ENCODE results near the gene PJA2.

DNA sequence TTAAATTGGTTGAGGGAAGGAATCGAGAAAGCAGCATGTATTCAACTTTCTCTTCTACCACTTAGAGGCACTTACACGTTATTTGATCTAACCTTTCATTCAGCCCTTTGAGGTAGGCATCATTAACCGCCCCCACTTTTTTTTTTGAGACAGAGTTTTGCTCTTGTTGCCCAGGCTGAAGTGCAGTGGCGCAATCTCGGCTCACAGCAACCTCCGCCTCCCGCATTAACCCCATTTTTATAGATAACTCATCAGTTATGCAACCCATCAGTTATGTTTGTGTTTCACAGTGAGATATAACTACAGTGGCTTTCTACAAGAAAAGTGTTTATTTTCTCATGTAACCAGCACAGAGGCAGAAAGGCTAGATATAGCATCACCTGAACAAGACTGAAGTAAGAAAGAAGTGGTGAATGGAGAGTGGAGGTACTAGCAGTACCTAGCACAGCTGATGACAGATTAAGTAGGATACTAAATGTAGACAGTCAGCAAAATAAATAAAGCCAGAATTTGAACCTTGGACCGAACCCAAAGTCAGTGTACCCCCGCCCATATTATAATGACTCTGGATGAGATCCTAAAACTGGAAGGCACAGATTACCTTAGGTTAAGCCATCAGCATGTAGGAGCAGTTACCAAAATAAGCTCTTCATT lies 91.2 kb downstream of the PJA2 start:
- TF ChIP-seq, protein P1, sequence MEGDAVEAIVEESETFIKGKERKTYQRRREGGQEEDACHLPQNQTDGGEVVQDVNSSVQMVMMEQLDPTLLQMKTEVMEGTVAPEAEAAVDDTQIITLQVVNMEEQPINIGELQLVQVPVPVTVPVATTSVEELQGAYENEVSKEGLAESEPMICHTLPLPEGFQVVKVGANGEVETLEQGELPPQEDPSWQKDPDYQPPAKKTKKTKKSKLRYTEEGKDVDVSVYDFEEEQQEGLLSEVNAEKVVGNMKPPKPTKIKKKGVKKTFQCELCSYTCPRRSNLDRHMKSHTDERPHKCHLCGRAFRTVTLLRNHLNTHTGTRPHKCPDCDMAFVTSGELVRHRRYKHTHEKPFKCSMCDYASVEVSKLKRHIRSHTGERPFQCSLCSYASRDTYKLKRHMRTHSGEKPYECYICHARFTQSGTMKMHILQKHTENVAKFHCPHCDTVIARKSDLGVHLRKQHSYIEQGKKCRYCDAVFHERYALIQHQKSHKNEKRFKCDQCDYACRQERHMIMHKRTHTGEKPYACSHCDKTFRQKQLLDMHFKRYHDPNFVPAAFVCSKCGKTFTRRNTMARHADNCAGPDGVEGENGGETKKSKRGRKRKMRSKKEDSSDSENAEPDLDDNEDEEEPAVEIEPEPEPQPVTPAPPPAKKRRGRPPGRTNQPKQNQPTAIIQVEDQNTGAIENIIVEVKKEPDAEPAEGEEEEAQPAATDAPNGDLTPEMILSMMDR (conservative IDR thresholded peaks at IDR 0.05; ENCODE audit: low read depth, low read length) = no peak
- no peak for TF ChIP-seq EZH2 (IDR thresholded peaks at IDR 0.05; ENCODE audit: low read length, unreplicated experiment)

All from PC-3 (cell line).